Measurements from ENCODE around the gene SLC37A4. TPM values are rescaled to one million over a fixed set of nuclear protein-coding genes. Genes with fewer than 3 reads are reported as not detected.

The SLC37A4 gene
- total and polyA plus RNA-seq, 2 of the 8 experiments (the other 6 are each of a cell fraction or from before 2014, with no cell fraction given): 35.1 to 91.9 TPM

DNA sequence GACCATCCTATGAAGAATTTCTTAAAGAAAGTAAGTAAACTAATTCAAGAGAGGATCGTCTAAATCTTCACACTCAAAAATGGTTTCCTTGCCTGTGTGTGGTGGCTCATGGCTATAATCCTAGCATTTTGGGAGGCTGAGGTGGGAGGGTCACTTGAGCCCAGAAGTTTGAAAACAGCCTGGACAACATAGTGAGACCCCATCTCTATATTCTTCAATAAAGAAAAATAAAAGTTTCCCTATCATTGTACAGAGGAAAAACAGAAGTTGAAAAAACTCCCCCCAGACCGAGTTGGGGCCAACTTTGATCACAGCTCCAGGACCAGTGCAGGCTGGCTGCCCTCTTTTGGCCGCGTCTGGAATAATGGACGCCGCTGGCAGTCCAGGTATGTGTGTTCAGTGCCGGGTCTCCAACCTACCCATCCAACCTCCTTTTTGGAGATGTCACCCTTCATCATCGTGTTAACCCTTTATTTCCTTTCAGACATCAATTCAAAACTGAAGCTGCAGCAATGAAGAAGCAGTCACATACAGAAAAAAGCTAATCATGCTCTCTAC is 15.5 kb downstream of the SLC37A4 start (continued):
- TF ChIP-seq POLR2A (IDR thresholded peaks at IDR 0.05; ENCODE audit: control extremely low read depth in 1 of 2, low read depth in 2 of 2, low read length in 2 of 2) (peak; percentile 60 to 78), TBP (IDR thresholded peaks at IDR 0.05; ENCODE audit: low read depth, low read length) (no peak), EZH2 (IDR thresholded peaks at IDR 0.05; ENCODE audit: low read depth, low read length, severe bottlenecking) (no peak), YY1 (IDR thresholded peaks at IDR 0.05; ENCODE audit: low read depth, low read length) (peak; percentile 64)
